ENCODE results near the gene COX6B2.
"Not testable (repeated sequence)": the region's sequence is repeated elsewhere in the genome, so short reads cannot be mapped to it uniquely, and the experiment has no call there.

Gene COX6B2

GRCh38 chr19:55354698-55355212 lies at the start of gene COX6B2:
Gene COX6B2, minus strand, starts transcription at chr19:55354719. Its CDS starts 198 bp downstream, at chr19:55354521.
- no peak for DNase-seq

- no peak for DNase-seq
Measured at GRCh38 chr19:55402509-55402908, 48.0 kb upstream of the COX6B2 start.

- not testable (repeated sequence) for DNase-seq
Measured at GRCh38 chr19:55401390-55401789, 46.9 kb upstream of the COX6B2 start.

- no peak for DNase-seq
Measured at GRCh38 chr19:55400281-55401087, 46.0 kb upstream of the COX6B2 start.

GRCh38 chr19:55398200-55398925 lies 43.8 kb upstream of the COX6B2 start:
- no peak for DNase-seq

GRCh38 chr19:55392820-55393761 lies 38.6 kb upstream of the COX6B2 start:
- DNase-seq, result no peak

GRCh38 chr19:55391702-55392615 lies 37.4 kb upstream of the COX6B2 start:
- DNase-seq, result no peak

- DNase-seq, result no peak
Measured at GRCh38 chr19:55391191-55391670, 36.7 kb upstream of the COX6B2 start.

- DNase-seq, result no peak
Measured at GRCh38 chr19:55390461-55390880, 36.0 kb upstream of the COX6B2 start.

- no peak for DNase-seq
Measured at GRCh38 chr19:55389386-55390317, 35.1 kb upstream of the COX6B2 start.

GRCh38 chr19:55387736-55388497 lies 33.4 kb upstream of the COX6B2 start:
- DNase-seq, result no peak

- no peak for DNase-seq
Measured at GRCh38 chr19:55386493-55386971, 32.0 kb upstream of the COX6B2 start.

GRCh38 chr19:55385724-55386492 lies 31.4 kb upstream of the COX6B2 start, which contains the start of gene RPL28:
Gene RPL28, plus strand, starts transcription at chr19:55385932. Its CDS starts 426 bp downstream, at chr19:55386358.
- DNase-seq, result peak; percentile 94

- peak; percentile 94 for DNase-seq
Measured at GRCh38 chr19:55384920-55385723, 30.6 kb upstream of the COX6B2 start.

- DNase-seq, result no peak
Measured at GRCh38 chr19:55384131-55384919, 29.8 kb upstream of the COX6B2 start, which contains the start of gene TMEM238. Gene TMEM238, minus strand, starts transcription at chr19:55384292. Its CDS starts 33 bp downstream, at chr19:55384259.
